GM18502 (cell line): ENCODE results near the gene HIVEP3.

Experiments
- ATAC-seq: cut with Tn5 transposase; IDR thresholded peaks from one replicate; pipeline ENCODE4 v1.9.1; 2021; ENCODE audit warnings: mild to moderate bottlenecking; ENCODE audit not compliant: unreplicated experiment, poor library complexity

Gene HIVEP3

GRCh38 chr1:41853907-41854306 is 64.8 kb downstream of the HIVEP3 start:
- no peak for ATAC-seq

- no peak for ATAC-seq
These were observed 66.6 kb downstream of the HIVEP3 start for GRCh38 chr1:41852091-41852490.

- no peak for ATAC-seq
These were observed 67.1 kb downstream of the HIVEP3 start for GRCh38 chr1:41851589-41851988.

GRCh38 chr1:41850029-41850428 is 68.7 kb downstream of the HIVEP3 start:
- ATAC-seq, result no peak

- no peak for ATAC-seq
These were observed 69.4 kb downstream of the HIVEP3 start for GRCh38 chr1:41849211-41849759.

- ATAC-seq, result no peak
These were observed 70.3 kb downstream of the HIVEP3 start for GRCh38 chr1:41848216-41848952.

GRCh38 chr1:41847733-41848132 is 71.0 kb downstream of the HIVEP3 start:
- ATAC-seq, result no peak

- ATAC-seq, result no peak
These were observed 71.9 kb downstream of the HIVEP3 start for GRCh38 chr1:41846625-41847405.

GRCh38 chr1:41844781-41845272 is 73.9 kb downstream of the HIVEP3 start:
- ATAC-seq, result no peak

- no peak for ATAC-seq
These were observed 74.5 kb downstream of the HIVEP3 start for GRCh38 chr1:41844255-41844654.

- ATAC-seq, result no peak
These were observed 75.5 kb downstream of the HIVEP3 start for GRCh38 chr1:41842993-41843755.

- no peak for ATAC-seq
These were observed 76.4 kb downstream of the HIVEP3 start for GRCh38 chr1:41842326-41842725.

- ATAC-seq, result no peak
These were observed 78.0 kb downstream of the HIVEP3 start for GRCh38 chr1:41840592-41841246.

- ATAC-seq, result no peak
These were observed 80.5 kb downstream of the HIVEP3 start for GRCh38 chr1:41838266-41838665.

- ATAC-seq, result no peak
These were observed 81.0 kb downstream of the HIVEP3 start for GRCh38 chr1:41837691-41838090.

- no peak for ATAC-seq
These were observed 83.2 kb downstream of the HIVEP3 start for GRCh38 chr1:41835485-41835884.

GRCh38 chr1:41833519-41834000 is 85.2 kb downstream of the HIVEP3 start:
- no peak for ATAC-seq

GRCh38 chr1:41830726-41831125 is 88.0 kb downstream of the HIVEP3 start:
- no peak for ATAC-seq

GRCh38 chr1:41827991-41828570 is 90.6 kb downstream of the HIVEP3 start:
- no peak for ATAC-seq

- ATAC-seq, result no peak
These were observed 95.3 kb downstream of the HIVEP3 start for GRCh38 chr1:41823471-41823870.
